Heart right ventricle (tissue), 16 donors: ENCODE measurements around the gene OR1K1. TPM values are rescaled to one million over a fixed set of nuclear protein-coding genes. Genes with fewer than 3 reads are reported as not detected.

ENCODE experiments used
- ATAC-seq, 8 donors: fragments of 200-7000 bp; cut with Tn5 transposase; one replicate each; pipeline ENCODE4 v1.9.1; 2020; ENCODE audit warnings: mild to moderate bottlenecking in 8 of 8, moderate library complexity in 8 of 8, moderate number of reproducible peaks in 1 of 8
- DNase-seq, 2 donors: peaks; one replicate each; pipeline ENCODE4 v3.0.0-alpha.2; 2020
- H3K27ac ChIP-seq, 10 donors: fragments of 200-600 bp; sonication (generic) in 2 of 10; one replicate each; pipeline versions ENCODE4 v1.5.0 to v1.8.0; 2020 to 2022; ENCODE audit warnings: mild to moderate bottlenecking in 3 of 10
- H3K27me3 ChIP-seq, 7 donors: fragments of 200-600 bp; one replicate each; pipeline ENCODE4 v1.8.0; 2021 to 2022; ENCODE audit warnings: mild to moderate bottlenecking in 2 of 7
- H3K36me3 ChIP-seq, 9 donors: fragments of 200-600 bp; sonication (generic) in 1 of 9; one replicate each; pipeline versions ENCODE4 v1.5.0 to v1.8.0; 2020 to 2022; ENCODE audit warnings: mild to moderate bottlenecking in 2 of 9
- H3K4me1 ChIP-seq, 9 donors: fragments of 200-600 bp; sonication (generic) in 1 of 9; one replicate each; pipeline versions ENCODE4 v1.5.0 to v1.8.0; 2020 to 2022; ENCODE audit warnings: mild to moderate bottlenecking in 4 of 9
- H3K4me3 ChIP-seq, 10 donors: fragments of 200-600 bp; sonication (generic) in 2 of 10; one replicate each; pipeline versions ENCODE4 v1.5.0 to v1.8.0; 2020 to 2022; ENCODE audit warnings: mild to moderate bottlenecking in 7 of 10, moderate library complexity in 2 of 10
- H3K9me3 ChIP-seq, 11 donors: fragments of 200-600 bp in 10 of 11; sonication (generic) in 2 of 11; one replicate each; pipeline versions ENCODE4 v1.5.0 to v1.8.0; 2013 to 2022; ENCODE audit warnings: mild to moderate bottlenecking in 2 of 11, control low read depth in 1 of 11, moderate library complexity in 1 of 11
- WGBS, 2 donors: extraction: QIAGEN DNeasy Blood & Tissue Kit; methylation state at CpG; one replicate each; pipeline ENCODE4 v1.1.7; 2013; ENCODE audit warnings: inconsistent platforms in 1 of 2; 5-methylcytosine and 5-hydroxymethylcytosine counted together
- intact Hi-C, 10 donors: fragments of 100-400 bp; cut with DNase I; formaldehyde crosslinking; loops; one replicate each; pipeline versions ENCODE4 v1.11.1 to v1.14.2; 2022
- polyA plus RNA-seq, 2 donors: library from polyadenylated mRNA; stranded (reverse); fragments of 200-250 nt; gene quantifications; one replicate each; pipeline ENCODE4 v1.2.3, GENCODE V29; 2013
- total RNA-seq, 10 donors: library from RNA; stranded (reverse); fragmentation: NEBNext Ultra II Directional in 3 of 10; extraction: Animal tissue kit (Norgen Biotek cat#: 25700) in 3 of 10; gene quantifications; one replicate each; pipeline versions ENCODE4 v1.2.1 to v1.2.4, GENCODE V29; 2021 to 2023
- TF ChIP-seq, protein P1 (sequence below), 9 donors: fragments of 200-600 bp; sonication (generic) in 2 of 9; IDR thresholded peaks; one replicate each; pipeline versions ENCODE4 v1.5.0 to v1.8.0; 2021 to 2022; ENCODE audit warnings: antibody characterized with exemption in 9 of 9, mild to moderate bottlenecking in 5 of 9, moderate library complexity in 1 of 9
- donor health status: Arrhythmogenic right ventricular cardiomyopathy.
- donor health status: ischemic (EF 13 %, LVEDD 7.1; RV severe dilation, severe dysfunction).
- donor health status: healthy with polysubstance abuse.
- donor health status: DM: no; HTN: yes; CAD: no.
- donor health status: DM: no; HTN: no; CAD: no.
- donor health status: ischemic (EF 25% LVEDD 6.9; RV normal size, moderate dysfunction).
- donor health status: ischemic (EF 25% LVEDD 5.7; RV mildly dilated, moderate dysfunction).
- donor health status: healthy.
- donor health status: DM: yes; HTN: yes; CAD: no.
- donor health status: Ischemic cardiomyopathy.
- donor health status: ischemic (EF 35%, LVEDD 5.7; RV mildly dilated, moderate dysfunction).
- donor health status: nonischemic (EF 11% LVEDD 7.7; RV severe dilation, severe dysfunction).
- donor health status: DM: yes; HTN: yes; CAD: no.
- donor health status: PGD.
- donor health status: ischemic (EF 29% LVEDD 5.4; RV normal size, mild dysfunction).
- donor health status: nonischemic (EF 23%, LVEDD 6.1; RV moderate dilation, normal function).

The OR1K1 gene
- total and polyA plus RNA-seq, 12 donors: not detected

DNA sequence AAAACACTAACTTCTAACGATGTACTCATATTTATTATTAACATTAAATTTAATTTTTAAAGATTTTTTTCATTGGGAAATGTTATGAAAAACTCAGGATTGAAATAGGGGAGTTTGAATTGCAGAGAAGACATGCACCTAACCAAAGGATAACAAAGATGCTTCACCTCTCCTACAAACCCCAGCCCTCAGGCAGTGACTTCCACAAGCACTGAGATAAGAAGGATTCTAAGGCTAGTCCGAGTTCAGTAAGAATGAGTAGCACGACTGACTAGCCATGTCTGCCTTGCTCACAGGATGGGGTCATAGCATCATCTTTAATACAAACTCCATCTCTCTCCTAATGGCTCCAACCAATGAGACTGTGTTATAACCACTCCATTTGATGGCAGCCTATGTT is 18.3 kb upstream of the OR1K1 start:
- intact Hi-C loops: no loop called here

DNA sequence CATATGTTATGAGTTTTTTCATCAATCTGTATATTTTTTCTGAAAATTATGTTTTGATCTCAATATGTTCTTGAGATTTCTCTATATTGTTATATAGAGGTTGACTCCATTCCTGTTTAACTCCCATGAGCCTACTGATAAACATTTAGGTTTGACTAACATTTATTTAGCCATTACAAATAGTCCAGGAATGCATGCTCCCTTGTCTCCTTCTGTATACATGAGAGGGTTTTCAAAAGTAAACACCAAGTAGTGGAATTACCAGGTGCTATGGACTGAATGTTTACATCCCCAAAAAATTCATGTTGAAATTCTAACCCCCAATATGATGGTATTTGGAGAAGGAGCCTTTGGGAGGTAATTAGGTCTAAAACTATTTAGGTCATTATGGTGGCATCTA is 14.7 kb upstream of the OR1K1 start:
- no peaks in the 10 kb centered on the region for H3K9me3 ChIP-seq
- intact Hi-C loops: no loop called here
- TF ChIP-seq, protein P1, sequence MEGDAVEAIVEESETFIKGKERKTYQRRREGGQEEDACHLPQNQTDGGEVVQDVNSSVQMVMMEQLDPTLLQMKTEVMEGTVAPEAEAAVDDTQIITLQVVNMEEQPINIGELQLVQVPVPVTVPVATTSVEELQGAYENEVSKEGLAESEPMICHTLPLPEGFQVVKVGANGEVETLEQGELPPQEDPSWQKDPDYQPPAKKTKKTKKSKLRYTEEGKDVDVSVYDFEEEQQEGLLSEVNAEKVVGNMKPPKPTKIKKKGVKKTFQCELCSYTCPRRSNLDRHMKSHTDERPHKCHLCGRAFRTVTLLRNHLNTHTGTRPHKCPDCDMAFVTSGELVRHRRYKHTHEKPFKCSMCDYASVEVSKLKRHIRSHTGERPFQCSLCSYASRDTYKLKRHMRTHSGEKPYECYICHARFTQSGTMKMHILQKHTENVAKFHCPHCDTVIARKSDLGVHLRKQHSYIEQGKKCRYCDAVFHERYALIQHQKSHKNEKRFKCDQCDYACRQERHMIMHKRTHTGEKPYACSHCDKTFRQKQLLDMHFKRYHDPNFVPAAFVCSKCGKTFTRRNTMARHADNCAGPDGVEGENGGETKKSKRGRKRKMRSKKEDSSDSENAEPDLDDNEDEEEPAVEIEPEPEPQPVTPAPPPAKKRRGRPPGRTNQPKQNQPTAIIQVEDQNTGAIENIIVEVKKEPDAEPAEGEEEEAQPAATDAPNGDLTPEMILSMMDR (IDR thresholded peaks at IDR 0.05): no peak
- no peaks in the 10 kb centered on the region for H3K36me3 ChIP-seq
- H3K4me1 ChIP-seq: no peaks in the 10 kb centered on the region
- no peaks in the 10 kb centered on the region for H3K27me3 ChIP-seq
- ATAC-seq: no peak
- no peak overlapping the region for H3K4me3 ChIP-seq
- no peak for DNase-seq
- H3K27ac ChIP-seq: no peak overlapping the region

More for the DNA sequence above, 18.3 kb upstream of the OR1K1 start:
- H3K9me3 ChIP-seq: no peaks in the 10 kb centered on the region
- WGBS, 2 donors: 45 to 60% methylated on average over 3 of the region's 3 CpGs
- no peak for ATAC-seq
- no peak for DNase-seq
- H3K4me1 ChIP-seq: no peaks in the 10 kb centered on the region
- no peaks in the 10 kb centered on the region for H3K36me3 ChIP-seq
- H3K27ac ChIP-seq: no peak overlapping the region
- no peaks in the 10 kb centered on the region for H3K27me3 ChIP-seq
- TF ChIP-seq, protein P1 (IDR thresholded peaks at IDR 0.05): no peak
- H3K4me3 ChIP-seq: no peak overlapping the region

DNA sequence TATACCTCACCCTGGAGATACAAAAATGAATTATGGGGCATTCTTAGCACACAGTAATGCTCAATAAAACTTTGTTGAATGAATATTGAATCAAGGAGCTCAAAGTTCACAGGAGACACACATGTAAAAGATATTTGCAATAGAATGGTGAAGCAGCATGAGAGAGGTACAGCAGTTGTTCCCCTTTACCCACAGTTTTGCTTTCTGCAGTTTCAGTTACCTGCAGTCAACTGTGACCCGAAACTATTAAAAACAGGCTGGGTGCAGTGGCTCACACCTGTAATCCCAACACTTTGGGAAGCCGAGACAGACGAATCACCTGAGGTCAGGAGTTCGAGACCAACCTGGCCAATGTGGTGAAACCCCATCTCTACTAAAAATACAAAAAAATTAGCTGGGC is 13.6 kb upstream of the OR1K1 start:
- Histone ChIP-seq H3K27me3 (no peaks in the 10 kb centered on the region), H3K36me3 (no peaks in the 10 kb centered on the region), H3K9me3 (no peaks in the 10 kb centered on the region), H3K4me3 (no peak overlapping the region), H3K4me1 (no peaks in the 10 kb centered on the region), H3K27ac (no peak overlapping the region)
- TF ChIP-seq, protein P1 (IDR thresholded peaks at IDR 0.05): no peak
- 79 to 90% methylated on average over 4 of the region's 4 CpGs for WGBS, 2 donors
- no peak for ATAC-seq
- DNase-seq: no peak
- intact Hi-C loops: no loop called here

DNA sequence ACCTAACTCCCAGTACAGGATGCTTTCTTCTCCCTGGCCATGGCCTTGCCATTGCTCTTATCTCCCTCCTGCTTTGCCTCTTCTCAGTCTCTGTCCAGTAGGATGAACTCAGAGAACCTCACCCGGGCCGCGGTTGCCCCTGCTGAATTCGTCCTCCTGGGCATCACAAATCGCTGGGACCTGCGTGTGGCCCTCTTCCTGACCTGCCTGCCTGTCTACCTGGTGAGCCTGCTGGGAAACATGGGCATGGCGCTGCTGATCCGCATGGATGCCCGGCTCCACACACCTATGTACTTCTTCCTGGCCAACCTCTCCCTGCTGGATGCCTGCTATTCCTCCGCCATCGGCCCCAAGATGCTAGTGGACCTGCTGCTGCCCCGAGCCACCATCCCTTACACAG is 11.1 kb upstream of the OR1K1 start, which contains the start of gene OR5C1:
Gene OR5C1 (plus strand): TSS at position 103 of the 400 bp plus-strand sequence. CDS start 0 bp downstream, at position 103.
- ATAC-seq (no peak), DNase-seq (no peak)
- no peak within 1 kb of the TSS for H3K27ac ChIP-seq
- H3K4me1 ChIP-seq: no peaks in the 10 kb centered on the region
- H3K4me3 ChIP-seq: no peak within 1 kb of the TSS
- 94 to 95% methylated on average over 12 of the region's 12 CpGs for WGBS, 2 donors
- no peaks in the 10 kb centered on the region for H3K27me3 ChIP-seq
- no peaks in the 10 kb centered on the region for H3K9me3 ChIP-seq
- intact Hi-C loops: no loop called here
- TF ChIP-seq, protein P1 (IDR thresholded peaks at IDR 0.05): no peak
- H3K36me3 ChIP-seq: no peaks in the 10 kb centered on the region
